Muscle of leg (tissue), 11 donors: ENCODE measurements around the gene SC5D. TPM values are rescaled to one million over a fixed set of nuclear protein-coding genes. Genes with fewer than 3 reads are reported as not detected.

Source experiments
- DNase-seq: peaks from one replicate; pipeline ENCODE4 v3.0.0; 2013
- H3K27ac ChIP-seq: one replicate; pipeline ENCODE4 v1.5.1; 2013; ENCODE audit warnings: mild to moderate bottlenecking, low read length, control low read depth
- H3K27me3 ChIP-seq: one replicate; pipeline ENCODE4 v1.6.1; 2013; ENCODE audit warnings: low read length; ENCODE audit not compliant: control insufficient read depth, insufficient read depth
- H3K36me3 ChIP-seq: one replicate; pipeline ENCODE4 v1.6.1; 2013; ENCODE audit warnings: low read length; ENCODE audit not compliant: control insufficient read depth, insufficient read depth
- H3K4me1 ChIP-seq: one replicate; pipeline ENCODE4 v1.6.1; 2013; ENCODE audit warnings: low read length; ENCODE audit not compliant: control insufficient read depth, insufficient read depth
- H3K4me3 ChIP-seq: one replicate; pipeline ENCODE4 v1.5.1; 2013; ENCODE audit warnings: low read length, control low read depth
- H3K9me3 ChIP-seq: replicated peaks from 2 replicates; pipeline ENCODE4 v1.6.1; 2013; ENCODE audit warnings: low read depth, low read length; ENCODE audit not compliant: control insufficient read depth
- WGBS: methylation state at CpG from one replicate; pipeline ENCODE4 v1.1.5; 2013; ENCODE audit warnings: missing lambda C conversion rate; ENCODE audit not compliant: insufficient coverage; 5-methylcytosine and 5-hydroxymethylcytosine counted together
- polyA plus RNA-seq, 8 donors: library from polyadenylated mRNA; unstranded; fragments of 120-200 nt; gene quantifications; one replicate each; pipeline versions ENCODE4 v1.2.1 to v1.2.3, GENCODE V29; 2013; ENCODE audit warnings: inconsistent platforms in 1 of 8, low replicate concordance in 1 of 8; ENCODE audit not compliant: insufficient read length in 8 of 8, insufficient read depth in 1 of 8
- total RNA-seq: library from RNA; stranded (reverse); fragments of 120-200 nt; gene quantifications from one replicate; pipeline ENCODE4 v1.2.4, GENCODE V29; 2013

The SC5D gene
- total and polyA plus RNA-seq, 9 donors = 15.6 to 38.0 (median 29.4) TPM

GRCh38 chr11:121304759-121305158 lies 12.2 kb downstream of the SC5D start:
- no peak for DNase-seq
- Histone ChIP-seq H3K9me3 (no peaks in the 10 kb centered on the region), H3K27ac (no peak overlapping the region), H3K27me3 (no peaks in the 10 kb centered on the region), H3K4me1 (no peaks in the 10 kb centered on the region), H3K4me3 (no peak overlapping the region), H3K36me3 (peaks cover 17% of the 10 kb centered on the region)
- no CpG with 5 or more reads among the region's 1 CpG for WGBS

GRCh38 chr11:121308816-121309215 lies 16.2 kb downstream of the SC5D start:
- Histone ChIP-seq H3K36me3 (peaks cover 17% of the 10 kb centered on the region), H3K9me3 (no peaks in the 10 kb centered on the region), H3K27ac (no peak overlapping the region), H3K4me3 (no peak overlapping the region), H3K27me3 (no peaks in the 10 kb centered on the region), H3K4me1 (no peaks in the 10 kb centered on the region)
- no CpG with 5 or more reads among the region's 3 CpGs for WGBS
- no peak for DNase-seq

GRCh38 chr11:121309688-121310087 lies 17.1 kb downstream of the SC5D start:
- DNase-seq = no peak
- no peaks in the 10 kb centered on the region for H3K27me3 ChIP-seq
- no peaks in the 10 kb centered on the region for H3K9me3 ChIP-seq
- no peak overlapping the region for H3K27ac ChIP-seq
- H3K4me3 ChIP-seq = no peak overlapping the region
- peaks cover 15% of the 10 kb centered on the region for H3K36me3 ChIP-seq
- H3K4me1 ChIP-seq = no peaks in the 10 kb centered on the region
- WGBS = no CpG with 5 or more reads among the region's 4 CpGs

- H3K4me1 ChIP-seq = no peaks in the 10 kb centered on the region
- H3K4me3 ChIP-seq = no peak overlapping the region
- no CpG with 5 or more reads among the region's 1 CpG for WGBS
- peaks cover 14% of the 10 kb centered on the region for H3K36me3 ChIP-seq
- H3K27me3 ChIP-seq = no peaks in the 10 kb centered on the region
- DNase-seq = no peak
- no peaks in the 10 kb centered on the region for H3K9me3 ChIP-seq
- no peak overlapping the region for H3K27ac ChIP-seq
Measured at GRCh38 chr11:121310908-121311307, 18.3 kb downstream of the SC5D start.

- Histone ChIP-seq H3K4me3 (no peak overlapping the region), H3K27ac (no peak overlapping the region), H3K27me3 (no peaks in the 10 kb centered on the region), H3K4me1 (no peaks in the 10 kb centered on the region), H3K36me3 (peaks cover 14% of the 10 kb centered on the region), H3K9me3 (no peaks in the 10 kb centered on the region)
- DNase-seq = no peak
Measured at GRCh38 chr11:121311373-121311772, 18.8 kb downstream of the SC5D start.

- peaks cover 6% of the 10 kb centered on the region for H3K36me3 ChIP-seq
- H3K4me3 ChIP-seq = no peak overlapping the region
- no CpG with 5 or more reads among the region's 2 CpGs for WGBS
- DNase-seq = no peak
- no peaks in the 10 kb centered on the region for H3K27me3 ChIP-seq
- H3K4me1 ChIP-seq = no peaks in the 10 kb centered on the region
- no peak overlapping the region for H3K27ac ChIP-seq
- no peaks in the 10 kb centered on the region for H3K9me3 ChIP-seq
Measured at GRCh38 chr11:121312483-121312882, 19.9 kb downstream of the SC5D start.

GRCh38 chr11:121318848-121319834 lies 26.6 kb downstream of the SC5D start:
- Histone ChIP-seq H3K4me3 (no peak overlapping the region), H3K9me3 (no peaks in the 10 kb centered on the region), H3K27ac (no peak overlapping the region), H3K36me3 (no peaks in the 10 kb centered on the region), H3K4me1 (no peaks in the 10 kb centered on the region), H3K27me3 (no peaks in the 10 kb centered on the region)
- WGBS = 26% methylated on average over 4 of the region's 7 CpGs
- peak; percentile 73 for DNase-seq

- H3K27ac ChIP-seq = no peak overlapping the region
- no peak overlapping the region for H3K4me3 ChIP-seq
- H3K4me1 ChIP-seq = no peaks in the 10 kb centered on the region
- 18% methylated on average over 6 of the region's 7 CpGs for WGBS
- H3K9me3 ChIP-seq = no peaks in the 10 kb centered on the region
- no peaks in the 10 kb centered on the region for H3K36me3 ChIP-seq
- H3K27me3 ChIP-seq = peaks cover 2% of the 10 kb centered on the region
- DNase-seq = peak; percentile 63
Measured at GRCh38 chr11:121321614-121322243, 29.2 kb downstream of the SC5D start.

GRCh38 chr11:121323046-121323607 lies 30.6 kb downstream of the SC5D start:
- Histone ChIP-seq H3K27ac (no peak overlapping the region), H3K9me3 (no peaks in the 10 kb centered on the region), H3K4me3 (no peak overlapping the region), H3K4me1 (no peaks in the 10 kb centered on the region), H3K27me3 (peaks cover 2% of the 10 kb centered on the region), H3K36me3 (no peaks in the 10 kb centered on the region)
- peak; percentile 25 for DNase-seq
- WGBS = 83% methylated on average over 1 of the region's 6 CpGs

- no peak for DNase-seq
- peaks cover 4% of the 10 kb centered on the region for H3K27me3 ChIP-seq
- no peak overlapping the region for H3K4me3 ChIP-seq
- H3K9me3 ChIP-seq = no peaks in the 10 kb centered on the region
- 55% methylated on average over 2 of the region's 4 CpGs for WGBS
- H3K4me1 ChIP-seq = no peaks in the 10 kb centered on the region
- no peaks in the 10 kb centered on the region for H3K36me3 ChIP-seq
- no peak overlapping the region for H3K27ac ChIP-seq
Measured at GRCh38 chr11:121326230-121326629, 33.7 kb downstream of the SC5D start.
